GM19035 (cell line): Measurements from ENCODE around the gene SPTBN1.
A peak's percentile ranks its signal among the peaks of the same experiment; 100 is the strongest.

Source experiments
- ATAC-seq: cut with Tn5 transposase; IDR thresholded peaks from one replicate; pipeline ENCODE4 v1.9.1; 2021; ENCODE audit not compliant: unreplicated experiment

The SPTBN1 gene

GRCh38 chr2:54432251-54433015 is 23.7 kb upstream of the SPTBN1 start:
- ATAC-seq, result no peak

- no peak for ATAC-seq
These were observed 21.9 kb upstream of the SPTBN1 start for GRCh38 chr2:54434229-54434628.

GRCh38 chr2:54434711-54435110 is 21.4 kb upstream of the SPTBN1 start:
- no peak for ATAC-seq

- no peak for ATAC-seq
These were observed 20.6 kb upstream of the SPTBN1 start for GRCh38 chr2:54435325-54436226.

GRCh38 chr2:54437588-54437987 is 18.5 kb upstream of the SPTBN1 start:
- ATAC-seq, result no peak

GRCh38 chr2:54438271-54438670 is 17.9 kb upstream of the SPTBN1 start:
- ATAC-seq, result no peak

GRCh38 chr2:54439582-54439981 is 16.5 kb upstream of the SPTBN1 start:
- ATAC-seq, result no peak

- no peak for ATAC-seq
These were observed 16.1 kb upstream of the SPTBN1 start for GRCh38 chr2:54440050-54440449.

- no peak for ATAC-seq
These were observed 11.6 kb upstream of the SPTBN1 start for GRCh38 chr2:54444503-54444902.

GRCh38 chr2:54446122-54446521 is 10.0 kb upstream of the SPTBN1 start:
- no peak for ATAC-seq

GRCh38 chr2:54446625-54447024 is 9.5 kb upstream of the SPTBN1 start:
- ATAC-seq, result no peak

- ATAC-seq, result no peak
These were observed 1.5 kb upstream of the SPTBN1 start for GRCh38 chr2:54454548-54455130.

- no peak for ATAC-seq
These were observed 980 bp upstream of the SPTBN1 start for GRCh38 chr2:54455131-54455562.

- ATAC-seq, result no peak
These were observed 160 bp downstream of the SPTBN1 start for GRCh38 chr2:54456362-54456611.

GRCh38 chr2:54456612-54457322 is 640 bp downstream of the SPTBN1 start:
- ATAC-seq, result peak; percentile 56

GRCh38 chr2:54457323-54458023 is 1.3 kb downstream of the SPTBN1 start:
- no peak for ATAC-seq

- no peak for ATAC-seq
These were observed 2.9 kb downstream of the SPTBN1 start for GRCh38 chr2:54459037-54459441.

GRCh38 chr2:54461261-54461660 is 5.1 kb downstream of the SPTBN1 start:
- ATAC-seq, result no peak

GRCh38 chr2:54464341-54464740 is 8.2 kb downstream of the SPTBN1 start:
- no peak for ATAC-seq

- ATAC-seq, result no peak
These were observed 9.0 kb downstream of the SPTBN1 start for GRCh38 chr2:54465143-54465542.

GRCh38 chr2:54466870-54467269 is 10.7 kb downstream of the SPTBN1 start:
- ATAC-seq, result no peak
